Fibroblast of skin of abdomen (primary cell): Measurements from ENCODE around the gene GUCY1A1.

ENCODE experiments used
- DNase-seq: peaks from one replicate; pipeline ENCODE4 v3.0.0-alpha.2; 2013

The GUCY1A1 gene

GRCh38 chr4:155694100-155694785 lies 27.6 kb downstream of the GUCY1A1 start:
- DNase-seq = no peak

- DNase-seq = no peak
Observed at GRCh38 chr4:155696226-155696625, 29.6 kb downstream of the GUCY1A1 start.

- no peak for DNase-seq
Observed at GRCh38 chr4:155696726-155697125, 30.1 kb downstream of the GUCY1A1 start.

- DNase-seq = no peak
Observed at GRCh38 chr4:155701827-155702226, 35.2 kb downstream of the GUCY1A1 start.

- DNase-seq = peak; percentile 26
Observed at GRCh38 chr4:155703486-155704247, 37.0 kb downstream of the GUCY1A1 start.

GRCh38 chr4:155704841-155705404 lies 38.3 kb downstream of the GUCY1A1 start:
- no peak for DNase-seq

DNA sequence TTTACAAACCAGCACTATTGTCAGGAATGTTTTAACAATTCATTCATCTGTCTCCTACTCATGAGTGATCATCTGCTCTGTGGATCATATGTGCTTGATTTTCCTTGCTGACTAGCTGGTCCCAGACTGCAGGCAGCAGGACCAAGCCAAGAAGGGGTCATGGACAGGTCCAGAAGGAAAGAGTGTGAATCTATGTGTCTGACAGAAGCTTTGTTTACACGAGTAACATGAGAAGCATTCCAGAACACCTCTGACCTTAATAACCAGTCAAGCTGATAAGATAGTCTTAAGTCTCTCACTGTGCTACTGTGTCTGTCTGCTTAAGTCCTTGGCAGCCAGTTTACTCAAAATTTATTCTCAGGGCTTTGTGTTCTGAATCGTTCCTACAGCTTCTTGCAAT lies 39.0 kb downstream of the GUCY1A1 start:
- peak; percentile 83 for DNase-seq

DNA sequence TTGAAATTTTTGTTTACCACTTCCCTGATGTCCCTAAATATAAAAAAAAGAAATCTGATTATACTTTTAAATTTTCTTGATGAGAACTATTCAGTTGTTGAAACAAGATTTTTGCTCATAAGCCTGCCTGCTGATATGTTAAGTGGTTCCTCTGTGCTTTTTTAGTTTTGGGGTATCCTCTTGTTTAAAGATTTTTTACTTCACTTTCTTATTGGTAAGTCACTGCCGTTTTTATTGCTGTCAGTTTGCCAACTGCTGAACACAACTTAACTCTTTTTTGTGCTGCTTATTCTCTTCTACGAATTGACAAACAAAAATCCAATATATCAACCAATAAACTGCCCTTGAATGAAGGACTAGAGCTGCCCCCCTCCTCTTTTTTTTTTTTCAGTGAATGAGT lies 39.5 kb downstream of the GUCY1A1 start:
- no peak for DNase-seq

GRCh38 chr4:155707251-155707650 lies 40.6 kb downstream of the GUCY1A1 start:
- DNase-seq = no peak

DNA sequence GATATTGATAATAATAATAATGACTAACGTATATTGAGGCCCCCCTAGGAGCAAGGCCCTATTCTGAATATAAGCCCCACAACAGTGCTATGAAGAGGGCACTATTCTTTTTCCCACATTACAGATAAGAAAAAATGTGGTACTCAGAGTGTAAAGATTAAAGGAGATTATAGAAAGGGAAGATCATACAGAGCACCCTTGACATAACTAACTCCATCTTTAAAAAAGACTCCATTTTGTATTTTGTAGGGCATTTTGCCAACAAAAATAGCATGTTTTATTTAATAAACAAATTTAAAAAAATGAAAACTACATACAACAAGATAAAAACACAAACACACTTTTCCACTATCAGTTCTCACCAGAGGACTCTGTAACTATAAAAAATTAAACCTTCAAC lies 42.1 kb downstream of the GUCY1A1 start:
- DNase-seq = no peak

DNA sequence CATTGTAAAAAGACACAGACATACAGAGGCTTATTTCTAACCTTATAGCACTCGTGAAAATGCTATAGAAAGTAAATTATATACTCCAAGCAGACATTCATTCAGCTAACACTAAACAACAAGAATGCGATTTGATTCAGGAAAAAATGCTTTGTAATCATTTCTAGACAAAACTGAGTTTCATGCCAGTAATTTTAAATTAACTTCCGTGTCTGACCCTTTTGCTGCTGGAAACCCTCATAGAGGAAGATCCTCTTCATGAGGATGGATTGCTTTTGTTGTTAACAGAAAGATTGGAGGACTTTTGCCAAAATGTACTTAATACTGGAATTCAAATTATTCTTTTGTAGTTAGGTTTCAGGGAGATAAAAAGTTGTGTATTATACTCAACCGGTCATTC lies 43.3 kb downstream of the GUCY1A1 start:
- no peak for DNase-seq

- DNase-seq = no peak
Observed at GRCh38 chr4:155711556-155711955, 44.9 kb downstream of the GUCY1A1 start.

- no peak for DNase-seq
Observed at GRCh38 chr4:155712846-155713245, 46.2 kb downstream of the GUCY1A1 start.

- DNase-seq = no peak
Observed at GRCh38 chr4:155713911-155714310, 47.3 kb downstream of the GUCY1A1 start.

DNA sequence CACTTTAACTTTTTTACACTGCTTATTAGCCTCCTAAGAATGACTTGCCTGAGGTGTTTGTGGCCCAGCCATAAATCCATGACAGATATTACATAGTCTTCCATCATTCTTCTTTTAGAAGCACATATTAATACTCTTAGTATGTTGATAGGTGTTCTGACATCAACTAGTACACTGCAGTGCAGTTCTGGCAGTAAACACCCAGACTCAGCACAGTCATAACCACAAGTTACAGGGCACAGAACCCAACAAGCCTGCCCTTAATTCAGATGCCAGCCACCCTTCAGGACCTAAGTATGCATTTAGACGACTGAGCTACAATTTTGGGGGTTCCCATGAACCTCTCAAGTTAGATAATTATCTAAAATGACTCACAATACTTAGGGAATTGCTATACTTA lies 55.7 kb downstream of the GUCY1A1 start:
- DNase-seq = no peak

DNA sequence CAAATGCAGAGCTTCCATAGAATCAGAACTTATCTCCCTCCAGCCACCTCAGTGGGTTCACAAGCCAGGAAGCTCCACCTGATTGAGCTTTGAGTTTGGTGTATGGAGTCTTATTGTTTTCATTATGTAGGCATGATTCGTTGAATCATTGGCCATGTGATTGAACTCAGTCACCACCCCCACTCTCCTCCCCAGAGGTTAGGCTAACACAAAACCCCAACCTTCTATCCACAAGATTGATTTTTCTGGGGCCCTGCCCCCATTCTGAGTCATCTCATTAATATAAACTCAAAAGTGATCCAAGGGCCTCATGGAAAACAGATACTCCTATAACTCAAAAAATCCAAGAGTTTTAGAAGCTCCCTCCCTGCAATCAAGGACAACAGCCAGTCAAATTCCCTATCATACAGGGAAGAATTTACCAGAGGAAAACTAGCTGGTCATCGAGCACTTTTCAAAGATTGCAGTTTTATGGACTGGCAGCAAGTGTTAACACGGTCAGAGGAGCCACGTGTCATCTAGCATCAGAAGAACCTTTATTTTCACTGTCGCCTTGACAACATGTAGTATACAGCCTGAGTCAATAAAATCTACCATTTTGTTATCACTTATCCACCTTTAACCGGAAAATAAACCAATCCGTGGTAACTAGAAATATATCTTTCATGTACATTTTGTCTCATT lies 56.3 kb downstream of the GUCY1A1 start:
- peak; percentile 87 for DNase-seq

DNA sequence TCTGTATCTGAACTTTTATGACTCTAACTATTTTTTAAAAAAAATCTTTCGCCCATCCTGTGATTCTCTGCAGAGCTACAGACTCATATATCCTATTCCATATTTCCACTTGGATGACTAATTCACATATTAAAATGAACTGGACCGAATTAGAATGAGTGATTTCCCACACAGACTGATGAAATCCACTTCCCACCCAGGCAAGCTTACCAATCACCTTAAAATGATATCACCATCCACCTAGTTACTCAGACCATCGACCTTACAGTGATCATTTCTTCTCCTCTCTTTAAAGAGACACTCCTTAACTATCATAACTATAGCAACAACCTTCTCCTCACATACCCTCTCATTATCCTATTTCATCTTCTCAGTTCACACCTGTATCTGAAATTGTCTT lies 58.1 kb downstream of the GUCY1A1 start:
- DNase-seq = peak; percentile 48

DNA sequence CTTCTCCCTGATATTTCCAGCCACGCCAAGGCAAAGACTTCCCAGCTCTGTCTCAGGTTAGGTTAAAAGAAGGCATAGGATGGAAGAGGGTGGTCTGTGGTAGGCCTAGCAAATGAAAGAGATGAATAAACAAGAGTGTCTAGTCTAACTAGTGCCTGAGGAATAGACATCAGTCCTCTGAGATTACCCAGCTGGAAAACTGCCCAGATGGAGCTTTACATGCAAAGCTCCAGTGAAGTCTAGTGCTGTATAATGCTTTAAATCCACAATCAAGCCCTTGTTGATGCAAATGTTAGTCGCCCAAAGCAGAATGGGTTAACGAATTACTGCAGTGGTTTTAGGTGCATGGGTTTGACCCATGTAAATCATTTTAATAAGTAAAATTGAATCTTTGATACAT lies 67.4 kb downstream of the GUCY1A1 start:
- peak; percentile 64 for DNase-seq

GRCh38 chr4:155734951-155735350 lies 68.3 kb downstream of the GUCY1A1 start:
- no peak for DNase-seq

DNA sequence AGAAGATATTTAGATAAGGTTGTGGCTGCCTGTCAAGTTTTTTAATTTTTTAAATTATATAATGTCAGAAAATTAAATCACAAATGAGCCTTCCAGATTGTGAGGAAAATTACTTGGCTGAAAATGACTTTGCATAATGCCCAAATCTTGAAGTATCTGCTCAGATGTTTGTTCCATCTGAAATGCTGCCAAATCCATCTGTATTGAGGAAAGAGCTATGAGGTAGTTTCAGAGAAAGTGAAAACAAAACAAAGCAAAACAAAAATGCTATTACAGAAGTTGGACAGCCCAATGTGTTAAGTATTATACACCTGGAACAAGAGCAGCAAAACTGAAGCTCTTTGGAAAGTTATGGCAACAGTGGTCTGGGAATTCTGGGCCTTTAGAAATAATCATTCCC lies 68.8 kb downstream of the GUCY1A1 start:
- peak; percentile 23 for DNase-seq

DNA sequence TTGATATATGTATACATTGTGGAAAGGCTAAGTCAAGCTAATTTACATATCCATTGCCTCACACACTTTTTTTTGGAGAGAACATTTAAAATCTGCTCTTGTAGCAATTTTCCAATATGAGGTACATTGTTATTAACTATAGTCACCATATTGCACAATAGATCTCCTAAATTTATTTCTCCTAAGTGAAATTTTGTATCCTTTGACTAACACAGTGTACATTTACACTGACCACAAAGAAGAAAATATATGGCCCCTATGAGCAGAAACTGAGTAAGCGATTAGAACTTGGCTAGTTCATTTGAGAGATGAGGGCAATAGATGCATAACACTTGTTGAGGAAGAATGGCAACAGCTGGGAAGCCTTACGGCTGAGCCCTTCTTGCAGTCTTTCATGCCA lies 71.9 kb downstream of the GUCY1A1 start:
- peak; percentile 89 for DNase-seq

DNA sequence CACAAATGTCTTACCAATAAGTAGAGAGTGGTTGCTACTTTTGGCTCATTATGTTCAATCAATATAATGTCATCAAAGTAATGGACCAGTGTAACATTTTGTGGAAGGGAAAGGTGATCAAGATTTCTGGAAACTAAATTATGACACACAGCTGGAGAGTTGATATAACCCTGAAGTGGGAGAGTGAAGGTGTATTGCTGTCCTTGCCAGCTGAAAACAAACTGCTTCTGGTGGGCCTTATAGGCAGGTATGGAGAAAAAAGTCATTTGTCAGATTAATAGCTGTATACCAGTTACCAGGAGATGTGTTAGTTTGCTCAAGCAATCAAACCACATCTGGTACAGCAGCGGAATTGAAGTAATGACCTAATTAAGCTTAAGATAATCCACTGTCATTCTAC lies 74.9 kb downstream of the GUCY1A1 start:
- DNase-seq = no peak

GRCh38 chr4:155742310-155743015 lies 75.8 kb downstream of the GUCY1A1 start:
- no peak for DNase-seq
